Panc1 (cell line): ENCODE results near the gene PELI1.

Experiments
- POLR2AphosphoS5 ChIP-seq: IDR thresholded peaks from 2 replicates; pipeline ENCODE4 v1.6.1; 2012; ENCODE audit warnings: mild to moderate bottlenecking, low read depth, low read length, moderate library complexity
- SIN3A ChIP-seq: IDR thresholded peaks from 2 replicates; pipeline ENCODE4 v1.6.1; 2012; ENCODE audit warnings: low read depth, mild to moderate bottlenecking, low read length, moderate library complexity, borderline replicate concordance; ENCODE audit not compliant: insufficient read depth
- TCF7L2 ChIP-seq: IDR thresholded peaks from 2 replicates; pipeline ENCODE4 v1.6.1; 2011; ENCODE audit warnings: mild to moderate bottlenecking, low read depth, low read length, inconsistent platforms
- TF ChIP-seq, protein P1 (sequence below): fragments of 450-650 bp; IDR thresholded peaks from 2 replicates; pipeline ENCODE4 v1.5.1; 2017; ENCODE audit warnings: mild to moderate bottlenecking
- TF ChIP-seq, protein P2 (sequence below), 2 experiments: IDR thresholded peaks; 2 replicates each; pipeline ENCODE4 v1.6.1; 2011 to 2012; ENCODE audit warnings: low read depth in 2 of 2, control low read depth in 1 of 2, low read length in 1 of 2, mild to moderate bottlenecking in 1 of 2, moderate library complexity in 1 of 2; ENCODE audit not compliant: insufficient read depth in 1 of 2

DNA sequence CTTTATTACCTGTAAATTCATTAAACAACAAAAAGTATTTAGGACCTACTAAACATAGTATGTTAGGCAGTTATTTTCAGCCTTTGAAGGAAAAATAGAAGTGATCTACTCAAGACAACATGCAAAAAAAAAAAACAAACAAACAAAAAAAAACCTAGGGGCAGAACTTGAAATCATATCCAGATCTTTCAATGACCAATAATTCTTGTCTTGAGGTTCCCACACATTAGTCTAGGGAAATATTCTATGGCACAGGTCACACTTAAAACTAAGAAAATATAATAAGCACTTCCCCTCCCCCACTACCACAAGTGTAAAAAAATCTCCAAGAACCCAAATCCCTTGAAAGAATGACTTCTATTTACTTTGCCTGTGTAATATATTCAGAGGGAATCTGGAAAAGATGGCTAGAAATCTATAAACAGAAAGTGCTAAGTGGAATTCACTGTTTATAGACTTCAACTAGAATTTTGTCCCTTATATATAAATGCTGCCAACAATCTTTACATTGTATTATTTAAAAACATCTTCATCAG is 3.5 kb downstream of the PELI1 start:
- TF ChIP-seq, protein P1, sequence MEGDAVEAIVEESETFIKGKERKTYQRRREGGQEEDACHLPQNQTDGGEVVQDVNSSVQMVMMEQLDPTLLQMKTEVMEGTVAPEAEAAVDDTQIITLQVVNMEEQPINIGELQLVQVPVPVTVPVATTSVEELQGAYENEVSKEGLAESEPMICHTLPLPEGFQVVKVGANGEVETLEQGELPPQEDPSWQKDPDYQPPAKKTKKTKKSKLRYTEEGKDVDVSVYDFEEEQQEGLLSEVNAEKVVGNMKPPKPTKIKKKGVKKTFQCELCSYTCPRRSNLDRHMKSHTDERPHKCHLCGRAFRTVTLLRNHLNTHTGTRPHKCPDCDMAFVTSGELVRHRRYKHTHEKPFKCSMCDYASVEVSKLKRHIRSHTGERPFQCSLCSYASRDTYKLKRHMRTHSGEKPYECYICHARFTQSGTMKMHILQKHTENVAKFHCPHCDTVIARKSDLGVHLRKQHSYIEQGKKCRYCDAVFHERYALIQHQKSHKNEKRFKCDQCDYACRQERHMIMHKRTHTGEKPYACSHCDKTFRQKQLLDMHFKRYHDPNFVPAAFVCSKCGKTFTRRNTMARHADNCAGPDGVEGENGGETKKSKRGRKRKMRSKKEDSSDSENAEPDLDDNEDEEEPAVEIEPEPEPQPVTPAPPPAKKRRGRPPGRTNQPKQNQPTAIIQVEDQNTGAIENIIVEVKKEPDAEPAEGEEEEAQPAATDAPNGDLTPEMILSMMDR: no peak
- TF ChIP-seq, protein P2, sequence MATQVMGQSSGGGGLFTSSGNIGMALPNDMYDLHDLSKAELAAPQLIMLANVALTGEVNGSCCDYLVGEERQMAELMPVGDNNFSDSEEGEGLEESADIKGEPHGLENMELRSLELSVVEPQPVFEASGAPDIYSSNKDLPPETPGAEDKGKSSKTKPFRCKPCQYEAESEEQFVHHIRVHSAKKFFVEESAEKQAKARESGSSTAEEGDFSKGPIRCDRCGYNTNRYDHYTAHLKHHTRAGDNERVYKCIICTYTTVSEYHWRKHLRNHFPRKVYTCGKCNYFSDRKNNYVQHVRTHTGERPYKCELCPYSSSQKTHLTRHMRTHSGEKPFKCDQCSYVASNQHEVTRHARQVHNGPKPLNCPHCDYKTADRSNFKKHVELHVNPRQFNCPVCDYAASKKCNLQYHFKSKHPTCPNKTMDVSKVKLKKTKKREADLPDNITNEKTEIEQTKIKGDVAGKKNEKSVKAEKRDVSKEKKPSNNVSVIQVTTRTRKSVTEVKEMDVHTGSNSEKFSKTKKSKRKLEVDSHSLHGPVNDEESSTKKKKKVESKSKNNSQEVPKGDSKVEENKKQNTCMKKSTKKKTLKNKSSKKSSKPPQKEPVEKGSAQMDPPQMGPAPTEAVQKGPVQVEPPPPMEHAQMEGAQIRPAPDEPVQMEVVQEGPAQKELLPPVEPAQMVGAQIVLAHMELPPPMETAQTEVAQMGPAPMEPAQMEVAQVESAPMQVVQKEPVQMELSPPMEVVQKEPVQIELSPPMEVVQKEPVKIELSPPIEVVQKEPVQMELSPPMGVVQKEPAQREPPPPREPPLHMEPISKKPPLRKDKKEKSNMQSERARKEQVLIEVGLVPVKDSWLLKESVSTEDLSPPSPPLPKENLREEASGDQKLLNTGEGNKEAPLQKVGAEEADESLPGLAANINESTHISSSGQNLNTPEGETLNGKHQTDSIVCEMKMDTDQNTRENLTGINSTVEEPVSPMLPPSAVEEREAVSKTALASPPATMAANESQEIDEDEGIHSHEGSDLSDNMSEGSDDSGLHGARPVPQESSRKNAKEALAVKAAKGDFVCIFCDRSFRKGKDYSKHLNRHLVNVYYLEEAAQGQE (IDR thresholded peaks at IDR 0.05; ENCODE audit: insufficient read depth in 1 of 2, low read depth in 2 of 2, low read length in 1 of 2): no peak
- no peak for TF ChIP-seq POLR2AphosphoS5
- no peak for TF ChIP-seq SIN3A
- TF ChIP-seq TCF7L2: no peak
